ENCODE measurements around the gene SH3TC2. TPM values are rescaled to one million over a fixed set of nuclear protein-coding genes. Genes with fewer than 3 reads are reported as not detected.

SH3TC2 gene
- total RNA-seq, 4 donors from 2014 or later: 2.5 to 3.8 (median 2.9) TPM

GRCh38 chr5:149072376-149072775 is 9.5 kb upstream of the SH3TC2 start:
- 74 to 80% methylated on average over 1 of the region's 1 CpG for WGBS, 2 donors
- Histone ChIP-seq H3K9me3 (no peaks in the 10 kb centered on the region), H3K4me1 (peaks cover 0 to 54% (median 18%) of the 10 kb centered on the region in 3 donors), H3K36me3 (no peaks in the 10 kb centered on the region), H3K27ac (peak overlapping the region in 3 of 4 donors; percentile 15 to 86 (median 85)), H3K27me3 (no peaks in the 10 kb centered on the region), H3K4me3 (no peak overlapping the region)
- TF ChIP-seq POLR2A (IDR thresholded peaks at IDR 0.05) (no peak), CTCF (IDR thresholded peaks at IDR 0.05) (no peak)
- intact Hi-C loops (cut with DNase I): no loop called here
- DNase-seq: no peak

- H3K36me3 ChIP-seq: no peaks in the 10 kb centered on the region
- intact Hi-C loops (cut with DNase I): no loop called here
- DNase-seq: no peak
- H3K4me3 ChIP-seq: no peak overlapping the region
- TF ChIP-seq POLR2A (IDR thresholded peaks at IDR 0.05): no peak
- no peak for TF ChIP-seq CTCF (IDR thresholded peaks at IDR 0.05)
- no peaks in the 10 kb centered on the region for H3K9me3 ChIP-seq
- H3K4me1 ChIP-seq: peaks cover 0 to 54% (median 18%) of the 10 kb centered on the region in 3 donors
- 63 to 100% methylated on average over 1 to 2 of the region's 2 CpGs for WGBS, 2 donors
- H3K27ac ChIP-seq: peak overlapping the region in 2 of 4 donors; percentile 85 to 86
- H3K27me3 ChIP-seq: no peaks in the 10 kb centered on the region
Observed at GRCh38 chr5:149071756-149072155, 8.9 kb upstream of the SH3TC2 start.

- H3K4me3 ChIP-seq: no peak overlapping the region
- no peaks in the 10 kb centered on the region for H3K27me3 ChIP-seq
- peak overlapping the region in 1 of 4 donors; percentile 86 for H3K27ac ChIP-seq
- peaks cover 0 to 54% (median 18%) of the 10 kb centered on the region in 3 donors for H3K4me1 ChIP-seq
- H3K9me3 ChIP-seq: no peaks in the 10 kb centered on the region
- H3K36me3 ChIP-seq: no peaks in the 10 kb centered on the region
- WGBS, 2 donors: 100% methylated on average over 1 of the region's 1 CpG; no CpG with 5 or more reads in 1 of the 2 donors
- intact Hi-C loops (cut with DNase I): no loop called here
- TF ChIP-seq POLR2A (IDR thresholded peaks at IDR 0.05) (no peak), CTCF (IDR thresholded peaks at IDR 0.05) (no peak)
- DNase-seq: no peak
Observed at GRCh38 chr5:149071216-149071615, 8.4 kb upstream of the SH3TC2 start.

GRCh38 chr5:149069711-149070110 is 6.8 kb upstream of the SH3TC2 start:
- no peak overlapping the region for H3K4me3 ChIP-seq
- no peak overlapping the region for H3K27ac ChIP-seq
- H3K36me3 ChIP-seq: no peaks in the 10 kb centered on the region
- DNase-seq: no peak
- H3K9me3 ChIP-seq: no peaks in the 10 kb centered on the region
- intact Hi-C loops (cut with DNase I): no loop called here
- WGBS, 2 donors: 65 to 75% methylated on average over 2 of the region's 2 CpGs
- no peaks in the 10 kb centered on the region for H3K27me3 ChIP-seq
- H3K4me1 ChIP-seq: peaks cover 0 to 52% (median 15%) of the 10 kb centered on the region in 3 donors
- TF ChIP-seq POLR2A (IDR thresholded peaks at IDR 0.05) (no peak), CTCF (IDR thresholded peaks at IDR 0.05) (no peak)

GRCh38 chr5:149063896-149064478 is 1.1 kb upstream of the SH3TC2 start:
- WGBS, 2 donors: 78 to 91% methylated on average over 2 of the region's 2 CpGs
- no peak for DNase-seq
- peaks cover 12 to 43% (median 28%) of the 10 kb centered on the region in 3 donors for H3K4me1 ChIP-seq
- TF ChIP-seq POLR2A (IDR thresholded peaks at IDR 0.05): no peak
- TF ChIP-seq CTCF (IDR thresholded peaks at IDR 0.05): no peak
- no peak overlapping the region for H3K4me3 ChIP-seq
- H3K9me3 ChIP-seq: no peaks in the 10 kb centered on the region
- H3K27ac ChIP-seq: peak overlapping the region; percentile 3 to 86 (median 70)
- H3K27me3 ChIP-seq: no peaks in the 10 kb centered on the region
- H3K36me3 ChIP-seq: no peaks in the 10 kb centered on the region
- intact Hi-C loops (cut with DNase I): no loop called here

All from esophagus squamous epithelium (tissue), 5 donors.